LHCN-M2 (cell line): ENCODE data around the gene AKAIN1. TPM values are rescaled to one million over a fixed set of nuclear protein-coding genes. Genes with fewer than 3 reads are reported as not detected.

ENCODE experiments used
- DNase-seq: peaks from one replicate; pipeline ENCODE4 v3.0.0-alpha.2; 2012; ENCODE audit warnings: low read depth
- total RNA-seq: library from RNA; depleted of rRNA; stranded (reverse); fragments of >200 nt; gene quantifications from 2 replicates; pipeline ENCODE4 v1.2.3, GENCODE V29; 2014

The AKAIN1 gene
- total RNA-seq, 1 experiment from 2014 or later: not detected

DNA sequence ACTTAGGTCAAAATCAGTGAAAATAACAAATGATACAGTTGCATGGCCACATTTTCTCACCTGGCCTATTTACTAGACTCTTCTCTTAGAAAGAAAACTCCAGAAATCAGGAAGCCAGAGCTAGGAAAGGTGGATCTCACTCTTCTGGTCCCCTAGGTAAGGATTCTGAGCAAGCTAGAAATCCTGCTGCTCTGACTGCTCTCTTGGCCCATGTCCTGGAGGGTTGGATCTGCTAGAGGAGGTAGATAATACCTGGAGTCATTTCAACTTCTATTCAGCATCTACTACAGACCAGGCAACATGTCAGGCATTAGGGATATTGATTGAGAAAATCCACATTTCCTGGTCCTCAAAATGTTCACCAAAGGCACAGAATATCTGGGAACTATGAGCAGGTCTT is 34.9 kb downstream of the AKAIN1 start:
- DNase-seq: no peak

DNA sequence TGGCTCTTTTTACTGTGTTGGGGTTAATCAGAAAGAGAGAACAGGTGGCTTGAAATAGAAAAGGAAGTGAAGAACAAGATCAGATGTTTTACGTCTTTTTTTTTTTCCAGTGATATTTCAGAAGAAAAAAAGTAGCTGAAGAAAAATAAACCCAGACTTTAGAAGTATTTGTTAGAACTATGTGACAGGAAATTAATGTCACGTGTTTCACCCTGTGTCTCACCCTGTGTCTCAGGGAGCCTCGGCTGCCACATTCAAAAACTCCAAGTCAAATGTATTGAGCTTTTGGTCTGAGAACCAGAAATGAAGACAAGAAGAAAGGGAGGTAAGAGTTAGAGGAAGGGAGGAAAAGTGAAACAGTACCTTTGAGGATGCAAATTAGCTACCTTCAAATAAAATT is 38.0 kb downstream of the AKAIN1 start:
- DNase-seq: no peak

DNA sequence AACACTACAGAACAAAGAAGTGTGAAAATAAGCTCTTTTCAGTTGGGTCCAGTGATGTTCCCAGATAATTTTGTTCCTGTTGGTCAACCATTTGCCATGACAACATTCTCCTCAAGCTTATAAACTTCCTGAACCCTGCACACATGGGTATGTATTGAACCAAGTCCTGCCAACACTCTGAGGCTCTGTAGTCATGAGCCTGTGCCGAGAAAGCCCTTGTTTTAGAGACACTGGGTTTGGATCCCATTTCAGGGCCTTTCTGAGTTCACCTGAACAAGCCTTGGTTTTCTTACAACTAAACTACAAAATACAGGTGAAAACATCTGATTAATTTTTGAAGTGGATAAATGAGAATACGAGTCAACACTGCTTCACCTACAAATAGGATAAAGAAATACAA is 38.5 kb downstream of the AKAIN1 start:
- no peak for DNase-seq

DNA sequence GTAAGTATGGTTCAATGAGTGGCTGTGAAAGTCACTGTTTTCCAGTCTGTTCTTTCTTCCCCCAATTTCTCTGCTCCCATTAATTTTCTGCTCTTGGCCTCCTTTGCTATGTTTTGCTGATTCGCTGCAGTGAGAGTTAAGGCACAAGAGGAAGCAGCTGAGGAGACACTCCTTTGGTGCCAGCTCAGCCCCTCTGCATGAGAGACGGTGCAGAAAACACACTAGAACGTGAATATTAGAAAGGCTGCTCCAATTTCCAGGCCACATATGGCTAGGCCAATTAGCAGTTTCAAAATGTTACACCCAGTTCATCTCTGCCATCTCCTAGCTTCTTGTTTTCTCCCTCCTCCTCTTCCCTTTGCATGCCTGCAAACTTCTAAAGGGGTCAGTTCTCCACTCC is 38.9 kb downstream of the AKAIN1 start:
- DNase-seq: no peak

DNA sequence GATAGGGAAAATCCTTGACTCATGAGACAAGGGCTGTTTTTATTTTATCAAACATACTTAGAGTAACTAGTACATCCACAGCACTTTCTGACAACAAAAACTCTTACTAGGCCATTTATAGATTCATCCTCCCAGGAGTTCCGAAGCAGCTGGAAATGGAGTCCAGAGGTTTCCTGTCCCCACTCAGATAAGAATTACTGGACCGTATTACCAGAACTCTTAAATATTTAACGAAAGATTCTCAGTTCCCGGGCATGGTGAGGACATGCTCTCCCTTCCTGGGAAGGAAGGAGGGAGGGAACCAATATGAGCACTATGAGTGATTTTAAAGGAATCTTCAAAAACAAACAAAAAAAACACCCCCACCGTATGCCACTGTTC is 41.2 kb downstream of the AKAIN1 start:
- no peak for DNase-seq

DNA sequence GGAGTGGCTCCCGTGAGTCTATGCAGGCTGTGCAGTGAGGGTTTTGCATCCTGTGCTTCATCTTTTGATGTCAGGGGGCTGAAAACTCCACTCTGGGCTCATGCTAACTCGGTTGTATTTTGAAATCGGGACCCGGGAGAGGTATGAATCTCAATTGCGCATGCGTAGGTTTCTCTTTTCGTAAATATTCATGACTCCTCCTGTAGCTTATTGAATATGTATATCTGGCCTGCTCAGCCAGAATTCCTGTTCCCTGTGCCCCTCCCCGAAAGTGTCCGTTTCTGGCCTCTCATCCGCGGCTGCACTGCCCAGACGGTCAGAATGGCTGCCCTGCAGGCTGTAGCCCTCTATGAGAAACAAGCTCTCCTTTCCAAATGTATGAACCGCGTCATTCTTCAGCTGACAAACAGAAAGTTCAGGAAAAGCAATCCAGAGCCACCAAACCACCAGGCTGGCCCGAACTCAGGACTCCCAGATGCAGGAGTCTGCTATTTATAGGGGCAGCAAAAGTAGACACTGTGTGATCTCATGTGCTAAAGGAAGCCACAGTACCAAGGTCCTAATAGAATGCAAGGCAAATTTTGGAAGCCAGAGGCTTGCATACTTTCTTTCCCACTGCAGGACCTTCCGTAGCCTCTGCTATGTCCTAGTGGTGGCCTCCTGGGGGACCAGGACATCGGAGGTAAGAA is 41.7 kb downstream of the AKAIN1 start:
- DNase-seq: no peak

DNA sequence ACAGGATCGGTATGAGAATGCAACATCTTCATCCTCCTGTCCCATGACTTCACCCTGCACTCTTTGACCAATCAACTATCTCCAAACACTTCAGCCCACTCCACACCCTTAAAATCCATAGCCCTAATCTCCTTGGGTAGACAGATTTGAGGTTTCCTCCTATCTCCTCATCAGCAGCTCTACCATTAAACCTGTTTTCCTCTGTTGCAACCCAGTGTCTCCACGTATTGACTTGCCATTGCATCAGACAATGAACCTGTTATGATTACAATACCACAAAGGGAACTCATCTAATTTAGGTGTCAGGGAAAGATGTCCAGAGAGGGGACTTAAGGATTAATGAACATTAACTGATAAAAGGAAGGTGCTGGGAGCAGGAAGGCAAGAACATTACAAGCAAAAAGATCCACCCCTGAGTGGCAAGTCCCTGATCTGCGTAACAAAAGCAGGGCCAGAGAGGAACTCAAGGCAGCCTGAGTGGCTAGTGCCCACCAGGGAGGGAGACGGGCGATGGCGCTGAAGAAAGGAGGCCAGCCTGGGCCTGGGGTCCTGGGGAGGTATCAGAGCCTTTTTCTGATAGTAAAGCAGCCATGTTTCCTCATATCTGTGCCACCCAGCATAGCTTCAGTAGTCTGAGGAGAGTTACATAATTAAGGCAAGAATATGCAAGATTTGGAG is 44.6 kb downstream of the AKAIN1 start:
- no peak for DNase-seq

DNA sequence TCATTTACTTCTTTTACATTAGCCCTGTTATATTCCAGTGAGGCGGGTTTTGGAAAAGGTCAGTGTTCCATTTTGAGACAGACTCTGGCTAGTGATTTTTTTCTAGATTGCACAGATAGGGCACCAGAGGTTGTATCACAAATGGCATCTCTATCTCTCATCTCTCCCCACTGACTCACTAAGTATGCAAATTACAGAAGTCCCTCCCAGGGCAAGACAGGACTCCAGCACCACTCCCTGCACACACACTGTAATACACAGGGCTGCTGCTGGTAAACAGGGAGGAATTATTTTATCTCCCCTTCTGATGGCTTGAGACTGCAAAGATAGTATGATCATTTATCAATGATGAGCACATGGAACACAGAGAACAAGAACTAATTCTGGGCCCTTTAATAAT is 46.2 kb downstream of the AKAIN1 start:
- no peak for DNase-seq

DNA sequence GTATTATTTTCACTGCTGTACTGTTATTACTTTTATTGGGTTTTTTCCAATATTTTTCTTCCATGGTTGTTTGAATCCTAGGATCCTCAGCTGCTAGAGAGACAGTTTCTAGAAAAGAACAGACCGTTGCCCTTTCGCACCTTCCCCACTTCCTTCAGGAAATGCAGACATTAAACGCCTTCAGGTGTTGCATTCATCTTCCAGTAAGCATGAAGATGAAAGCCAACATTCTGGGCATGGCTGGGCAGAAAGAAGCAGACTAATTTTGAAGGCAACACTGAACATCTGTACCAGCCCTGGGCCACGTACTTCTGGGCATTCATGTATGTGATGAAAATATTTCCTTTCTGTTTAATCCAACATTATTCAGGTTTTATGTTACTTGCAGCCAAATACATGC is 51.0 kb downstream of the AKAIN1 start:
- DNase-seq: no peak

DNA sequence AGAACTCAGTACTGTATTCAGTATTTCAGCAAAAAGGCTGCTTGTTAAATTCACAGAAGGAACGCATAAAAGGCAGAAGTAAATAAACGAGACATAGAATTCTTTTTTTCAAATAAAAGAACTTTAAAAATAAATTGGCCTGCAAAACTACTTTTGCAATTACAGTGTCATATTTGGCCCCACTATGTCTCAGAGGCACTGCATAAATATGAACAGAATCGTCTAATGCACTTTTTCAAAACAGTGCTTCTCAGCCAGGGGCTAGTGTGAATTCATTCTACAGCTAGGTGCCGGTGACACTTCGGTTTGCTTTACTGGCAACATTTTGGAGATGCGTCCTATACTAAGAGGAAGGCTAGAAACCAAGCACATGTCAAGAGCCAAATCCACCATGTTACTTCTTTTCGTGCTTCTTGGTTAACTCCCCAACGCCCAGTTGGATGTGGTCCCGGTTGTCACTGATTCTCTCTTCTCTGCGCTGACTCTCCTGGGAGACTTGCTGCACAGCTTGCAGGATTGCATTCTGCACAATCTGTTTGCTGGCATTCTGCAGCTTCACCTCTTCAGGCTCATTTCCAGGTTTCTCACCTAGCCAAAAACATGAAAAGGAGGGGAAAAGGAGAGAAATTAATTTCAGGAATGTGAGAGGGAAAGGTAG is 51.8 kb downstream of the AKAIN1 start:
- no peak for DNase-seq

DNA sequence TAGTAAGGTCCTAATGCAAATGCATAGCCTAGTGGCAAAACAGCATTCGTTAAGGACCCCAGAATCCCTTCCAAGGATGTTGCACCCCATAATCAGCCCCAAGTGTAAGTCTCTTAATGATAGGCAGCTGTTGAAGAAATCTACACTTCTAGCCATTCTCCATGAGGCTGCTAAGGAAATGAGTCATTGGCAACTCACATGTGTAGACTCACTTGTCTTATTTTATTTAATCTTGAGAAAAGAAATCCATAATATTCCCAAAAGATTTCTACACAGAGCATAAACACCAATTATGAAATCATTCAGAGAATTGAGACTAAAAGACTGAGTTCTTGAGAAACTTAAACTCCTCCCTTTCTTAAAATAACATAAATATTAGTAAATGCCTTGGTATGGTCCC is 52.4 kb downstream of the AKAIN1 start:
- DNase-seq: no peak

DNA sequence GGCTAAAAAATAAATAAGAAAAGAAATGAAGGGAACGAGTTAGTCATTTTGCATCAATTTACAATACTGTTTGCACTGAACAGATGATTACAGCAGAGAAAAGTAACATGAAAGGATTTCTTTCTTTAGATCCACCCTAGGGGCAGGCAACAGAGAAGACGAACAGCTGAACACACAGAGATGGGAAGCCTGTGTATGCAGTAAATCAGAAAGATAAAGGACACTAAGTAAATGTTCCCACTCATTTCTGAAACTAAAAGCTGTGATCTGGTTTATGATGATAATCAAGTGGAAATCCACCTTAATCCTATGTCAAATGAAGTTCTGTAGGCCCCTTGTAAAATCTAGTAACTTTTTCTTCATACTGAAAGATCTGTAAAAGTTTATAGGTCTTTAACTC is 54.2 kb downstream of the AKAIN1 start:
- DNase-seq: no peak

DNA sequence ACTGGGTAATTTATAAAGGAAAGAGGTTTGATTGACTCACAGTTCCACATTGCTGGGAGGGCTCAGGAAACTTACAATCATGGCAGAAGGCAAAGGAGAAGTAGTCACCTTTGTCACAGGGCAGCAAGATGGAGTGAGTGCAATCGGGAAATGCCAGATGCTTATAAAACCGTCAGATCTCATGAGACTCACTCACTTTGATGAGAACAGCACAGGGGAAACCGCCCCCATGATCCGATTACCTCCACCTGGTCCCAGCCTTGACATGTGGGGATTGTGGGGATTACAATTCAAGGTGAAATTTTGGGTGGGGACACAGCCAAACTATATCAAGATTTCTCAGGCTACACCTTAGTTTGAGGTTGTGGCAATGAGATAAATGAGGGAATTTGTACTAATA is 54.9 kb downstream of the AKAIN1 start:
- no peak for DNase-seq

DNA sequence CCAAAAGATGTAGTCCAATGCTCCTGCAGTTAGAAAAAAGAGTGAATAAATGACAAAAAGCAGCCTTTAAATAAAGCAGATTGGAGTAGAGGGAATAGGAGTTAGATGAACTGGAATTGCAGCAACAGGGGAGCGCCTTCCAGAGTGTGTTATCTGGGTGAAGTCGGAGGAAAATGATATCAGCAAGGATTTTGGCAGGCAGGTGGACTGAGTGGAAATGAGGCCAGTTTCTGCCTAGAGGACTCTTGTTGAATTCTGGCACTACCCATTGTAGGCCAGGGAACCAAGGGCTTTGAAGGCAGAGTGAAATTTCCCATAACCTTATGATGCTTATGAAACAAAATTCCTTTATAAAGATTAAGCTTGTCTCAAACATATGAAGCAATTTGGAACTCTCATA is 59.8 kb downstream of the AKAIN1 start:
- no peak for DNase-seq

DNA sequence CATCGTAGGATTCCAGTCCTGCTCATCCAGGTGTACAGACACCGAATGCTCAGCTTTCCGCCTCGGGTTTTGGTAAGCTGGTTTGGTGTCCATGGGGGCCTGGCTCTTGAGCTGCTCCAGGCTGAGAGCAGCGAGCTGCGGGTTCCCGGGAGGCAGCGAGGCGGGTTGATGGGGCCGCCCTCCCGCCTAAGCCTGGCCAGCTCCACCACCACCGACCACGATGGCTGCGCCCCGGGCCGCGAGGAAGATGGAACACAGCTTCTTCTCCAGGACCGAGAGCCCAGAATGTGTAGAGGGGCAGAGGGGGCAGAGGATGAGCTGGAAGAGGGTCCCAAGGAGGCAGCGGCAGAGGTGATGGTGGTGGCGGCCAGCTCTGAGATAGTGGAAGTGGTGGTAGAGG is 64.1 kb downstream of the AKAIN1 start:
- no peak for DNase-seq

DNA sequence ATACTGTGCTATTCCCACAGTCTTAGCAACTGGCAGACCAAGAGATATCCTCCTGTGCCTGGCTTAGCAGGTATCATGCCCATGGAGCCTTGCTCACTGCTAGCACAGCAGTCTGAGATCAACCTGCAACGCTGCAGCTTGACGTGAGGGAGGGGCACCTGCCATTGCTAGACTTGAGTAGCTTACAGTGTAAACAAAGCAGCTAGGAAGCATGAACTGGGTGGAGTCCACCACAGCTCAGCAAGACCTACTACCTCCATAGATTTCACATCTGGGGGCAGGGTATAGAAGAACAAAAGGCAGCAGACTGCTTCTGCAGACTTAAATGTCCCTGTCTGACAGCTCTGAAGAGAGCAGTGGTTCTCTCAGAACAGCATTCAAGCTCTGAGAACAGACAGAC is 74.8 kb downstream of the AKAIN1 start:
- DNase-seq: no peak

DNA sequence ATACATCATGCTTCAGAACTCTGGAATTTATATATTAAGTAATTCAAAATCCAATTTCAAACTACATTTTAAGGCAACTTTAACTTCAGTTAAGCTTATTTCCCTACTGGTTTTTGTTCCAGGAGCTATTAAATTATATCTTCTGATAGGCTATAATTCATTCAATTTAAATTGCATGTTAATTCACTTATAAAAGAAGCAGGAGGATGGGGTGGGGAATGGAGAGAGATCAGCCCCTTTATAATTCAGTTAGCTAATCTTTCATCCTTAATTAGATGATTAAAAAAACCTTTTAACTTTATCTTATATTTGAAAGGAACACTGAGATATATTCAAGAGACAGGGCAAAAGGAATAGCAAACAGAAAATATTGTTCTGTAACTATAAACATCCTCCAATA is 86.8 kb downstream of the AKAIN1 start:
- DNase-seq: no peak

DNA sequence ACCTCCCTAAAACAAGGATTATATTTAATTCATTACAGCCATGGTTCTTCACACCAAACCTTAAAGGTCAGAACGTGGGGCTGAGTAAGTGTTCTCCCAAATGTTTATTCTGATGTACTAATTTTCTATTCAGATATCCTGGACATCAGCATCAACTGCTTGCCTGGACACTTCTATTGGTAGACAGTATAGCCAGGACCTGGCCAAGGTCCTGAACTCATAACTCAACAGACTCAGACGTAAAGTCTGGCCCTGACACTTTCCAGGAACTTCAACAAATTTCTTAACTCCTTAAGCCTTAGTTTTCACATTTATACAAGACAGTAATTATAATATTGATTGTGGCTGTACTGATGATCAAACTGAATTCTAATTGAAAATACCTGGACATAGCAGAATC is 89.1 kb downstream of the AKAIN1 start:
- DNase-seq: no peak

DNA sequence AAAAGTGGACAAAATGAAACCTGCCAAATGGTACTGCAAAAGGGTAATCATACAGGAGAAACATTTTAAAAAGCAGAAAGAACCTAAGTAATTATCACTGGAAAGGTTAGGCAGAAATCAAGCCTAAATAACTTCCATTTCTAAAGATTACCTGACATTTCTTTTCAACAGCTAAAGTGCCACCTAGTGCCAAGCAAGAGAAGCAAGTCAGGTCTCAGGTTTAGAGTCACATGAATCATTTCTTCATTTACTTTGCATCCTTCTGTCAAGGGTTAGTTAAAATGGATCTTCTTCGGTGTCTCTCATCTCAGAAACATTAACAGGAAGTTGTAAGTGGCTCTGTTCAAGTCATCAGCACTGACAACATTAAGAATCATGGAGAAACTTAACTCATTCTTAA is 90.3 kb downstream of the AKAIN1 start:
- no peak for DNase-seq

DNA sequence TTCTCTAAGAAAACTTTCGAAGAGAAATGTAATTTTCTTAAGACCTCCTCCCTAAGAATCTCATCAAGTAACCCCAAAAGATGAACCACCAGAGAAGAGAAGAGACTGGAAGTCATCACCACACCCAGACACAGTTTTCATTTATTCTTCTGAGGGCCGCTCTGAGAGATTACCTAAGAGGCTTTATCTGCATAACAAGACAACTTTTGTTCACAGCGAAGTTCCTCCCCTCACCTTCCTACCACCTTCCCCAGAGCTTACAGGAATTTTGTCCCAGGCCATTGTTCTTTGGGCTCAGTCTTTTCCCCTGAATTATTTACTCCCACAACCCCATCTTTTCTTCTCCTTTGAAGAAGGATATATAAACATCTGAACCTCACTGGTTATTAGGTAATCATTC is 92.8 kb downstream of the AKAIN1 start:
- DNase-seq: no peak

DNA sequence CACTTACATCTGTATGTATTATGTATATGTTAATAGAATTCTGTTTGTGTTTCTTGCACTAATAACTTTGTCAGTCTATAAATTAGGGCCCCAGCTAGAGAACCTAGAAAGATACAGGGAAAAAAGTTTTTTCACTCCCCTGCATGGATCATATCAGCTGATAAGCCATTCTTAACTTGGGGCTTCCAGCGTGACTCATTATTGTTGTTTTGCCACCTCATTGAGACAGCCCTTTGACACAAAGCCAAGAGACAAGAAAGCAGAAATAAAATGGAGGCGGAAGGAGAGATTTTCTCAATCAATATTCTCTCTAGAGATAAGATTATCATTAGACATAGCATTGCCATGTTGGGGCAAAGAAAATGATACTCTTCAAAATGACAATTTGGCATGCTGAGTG is 93.4 kb downstream of the AKAIN1 start:
- DNase-seq: no peak

DNA sequence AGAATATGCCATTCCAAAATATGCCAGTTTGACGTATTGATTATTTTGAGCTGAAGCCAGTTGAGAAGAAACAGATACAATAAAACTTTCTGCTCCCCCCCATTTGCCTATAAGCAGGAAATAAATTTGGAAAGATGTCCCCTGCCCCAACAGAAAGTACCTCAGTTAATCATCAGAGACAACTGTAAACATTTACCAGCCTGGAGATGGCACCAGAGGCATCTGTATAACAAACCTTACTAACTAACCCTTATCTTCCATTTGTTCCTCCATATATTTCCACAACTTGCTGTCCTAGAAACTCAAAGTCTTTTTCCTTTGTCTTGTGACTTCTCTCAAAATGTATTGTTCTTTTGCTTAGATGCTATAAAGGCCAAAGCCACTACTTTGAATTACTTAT is 93.8 kb downstream of the AKAIN1 start:
- DNase-seq: no peak

DNA sequence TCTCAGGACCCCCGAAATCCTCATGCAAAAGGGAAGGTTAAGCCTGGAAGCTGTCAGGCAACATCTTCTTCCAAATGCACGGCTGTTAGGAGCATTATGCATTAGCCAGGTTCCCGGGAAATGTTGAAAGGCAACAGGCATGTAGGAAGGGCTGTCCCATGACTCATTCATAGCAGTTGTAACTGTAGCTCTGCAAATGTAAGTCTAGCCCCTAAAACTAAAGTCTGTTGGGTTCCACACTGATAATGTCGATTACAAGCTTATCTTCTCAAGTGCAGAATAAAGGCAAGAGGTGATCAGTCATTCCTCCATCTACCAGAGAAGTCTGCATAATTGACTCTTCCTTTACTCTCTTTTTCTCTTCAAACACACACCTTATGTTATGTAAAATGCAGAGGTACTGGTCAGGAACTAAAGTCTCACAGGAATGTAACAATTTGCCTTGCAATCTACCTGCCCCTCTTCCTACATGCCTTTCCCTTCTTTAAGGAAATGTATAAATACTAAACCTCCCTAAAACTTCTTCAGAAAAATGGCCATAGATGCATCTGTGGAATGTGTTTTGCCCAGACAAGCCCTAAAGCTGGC is 99.8 kb downstream of the AKAIN1 start:
- DNase-seq: no peak
